HCT116 (cell line): ENCODE data around the gene CHN1. TPM values are rescaled to one million over a fixed set of nuclear protein-coding genes. Genes with fewer than 3 reads are reported as not detected.

Source experiments
- ATAC-seq: fragments of 200-7000 bp; cut with Tn5 transposase; 2 replicates; pipeline ENCODE4 v1.9.1; 2020; ENCODE audit warnings: mild to moderate bottlenecking, moderate library complexity
- BruUV-seq: library from RNA; stranded (reverse); fragments of 400-500 nt; replicated peaks from 2 replicates; lab custom pipeline; 2021; lab: Mats Ljungman, UMichigan
- CTCF ChIA-PET: fragments of 300-600 bp; sonication (Branson Sonifier 250); formaldehyde crosslinking; loops from one replicate; lab custom pipeline; 2021; ENCODE audit warnings: antibody characterized with exemption; lab: Charles Lee
- POLR2A ChIA-PET: fragments of 300-600, 350-600 bp; sonication (Branson Sonifier 250); formaldehyde crosslinking; loops from one replicate; lab custom pipeline; 2021; ENCODE audit warnings: antibody characterized with exemption; lab: Charles Lee
- RAD21 ChIA-PET, 2 experiments: fragments of 300-600 bp; sonication (Branson Sonifier 250); formaldehyde crosslinking; loops; one replicate each; lab custom pipeline; 2023; ENCODE audit warnings: low total read pairs in 2 of 2; ENCODE audit not compliant: uncharacterized antibody in 2 of 2, unreplicated experiment in 2 of 2, low non-redundant PET in 1 of 2; lab: Charles Lee
- DNase-seq: peaks from one replicate; pipeline ENCODE4 v3.0.0-alpha.2; 2010; ENCODE audit warnings: low read depth, low spot score
- H2AFZ ChIP-seq: fragments of 200-600 bp; shearing (Covaris generic), sonication (generic); 2 replicates; pipeline ENCODE4 v1.6.1; 2017; ENCODE audit warnings: low read depth, mixed run types, mixed read lengths, antibody characterized with exemption, low read length; ENCODE audit not compliant: poor library complexity, severe bottlenecking
- H3K27ac ChIP-seq: 2 replicates; pipeline ENCODE4 v1.5.1; 2012; ENCODE audit warnings: low read depth, low read length
- H3K27me3 ChIP-seq: fragments of 200-600 bp; sonication (generic); 2 replicates; pipeline ENCODE4 v1.6.1; 2016; ENCODE audit warnings: mixed run types, low read length, mixed read lengths; ENCODE audit not compliant: insufficient read depth
- H3K36me3 ChIP-seq, 2 experiments: fragments of 200-500 bp in 1 of 2; fragments of 200-600 bp in 1 of 2; sonication (Bioruptor generic) in 1 of 2; sonication (generic) in 1 of 2; 2 replicates each; pipeline versions ENCODE4 v1.5.1 to v1.6.1; 2014 to 2016; ENCODE audit warnings: low read length in 2 of 2, inconsistent platforms in 1 of 2, mixed read lengths in 1 of 2, mixed run types in 1 of 2; ENCODE audit not compliant: insufficient read depth in 2 of 2, control insufficient read depth in 1 of 2
- H3K4me1 ChIP-seq, 2 experiments: fragments of 200-600 bp in 1 of 2; sonication (generic) in 1 of 2; 2 replicates each; pipeline versions ENCODE4 v1.5.1 to v1.6.1; 2012 to 2017; ENCODE audit warnings: low read length in 2 of 2, inconsistent platforms in 1 of 2, mild to moderate bottlenecking in 1 of 2, mixed read lengths in 1 of 2, mixed run types in 1 of 2, moderate library complexity in 1 of 2; ENCODE audit not compliant: insufficient read depth in 2 of 2, control insufficient read depth in 1 of 2
- H3K4me2 ChIP-seq: fragments of 200-600 bp; sonication (generic); 2 replicates; pipeline ENCODE4 v1.6.1; 2017; ENCODE audit warnings: mixed run types, low read length, mixed read lengths
- H3K4me3 ChIP-seq, 2 experiments: fragments of 200-600 bp in 1 of 2; sonication (generic) in 1 of 2; replicated peaks in 1 of 2; 2 replicates each; pipeline ENCODE4 v1.5.1; 2011 to 2016; ENCODE audit warnings: low read length in 2 of 2, control low read depth in 1 of 2, low read depth in 1 of 2, mild to moderate bottlenecking in 1 of 2, mixed read lengths in 1 of 2, mixed run types in 1 of 2
- H3K79me2 ChIP-seq: fragments of 200-600 bp; sonication (generic); 2 replicates; pipeline ENCODE4 v1.6.1; 2017; ENCODE audit warnings: mild to moderate bottlenecking, mixed run types, low read length, moderate library complexity, mixed read lengths; ENCODE audit not compliant: insufficient read depth
- H3K9ac ChIP-seq: fragments of 200-600 bp; sonication (generic); 2 replicates; pipeline ENCODE4 v1.6.1; 2016; ENCODE audit warnings: low read length, mixed read lengths
- H3K9me2 ChIP-seq: fragments of 200-600 bp; sonication (generic), shearing (Covaris generic); 2 replicates; pipeline ENCODE4 v1.6.1; 2017; ENCODE audit warnings: mixed run types, mild to moderate bottlenecking, moderate library complexity; ENCODE audit not compliant: insufficient read depth
- H3K9me3 ChIP-seq, 2 experiments: fragments of 200-500 bp in 1 of 2; fragments of 200-600 bp in 1 of 2; sonication (Bioruptor generic) in 1 of 2; sonication (generic) in 1 of 2; 2 replicates each; pipeline ENCODE4 v1.6.1; 2014 to 2017; ENCODE audit warnings: low read length in 2 of 2, mixed read lengths in 2 of 2, inconsistent platforms in 1 of 2, low read depth in 1 of 2, mild to moderate bottlenecking in 1 of 2, mixed run types in 1 of 2, moderate library complexity in 1 of 2; ENCODE audit not compliant: control insufficient read depth in 1 of 2, insufficient read depth in 1 of 2
- H4K20me1 ChIP-seq: fragments of 200-600 bp; sonication (generic), shearing (Covaris generic); 2 replicates; pipeline ENCODE4 v1.6.1; 2017; ENCODE audit warnings: mixed run types, mild to moderate bottlenecking, moderate library complexity; ENCODE audit not compliant: insufficient read depth
- ATF3 ChIP-seq: IDR thresholded peaks from 2 replicates; pipeline ENCODE4 v1.6.1; 2012
- CEBPB ChIP-seq: IDR thresholded peaks from 2 replicates; pipeline ENCODE4 v1.6.1; 2012; ENCODE audit warnings: low read depth
- CTCF ChIP-seq, 3 experiments: fragments of 200-600 bp in 1 of 3; sonication (generic) in 1 of 3; IDR thresholded peaks in 2 of 3; conservative IDR thresholded peaks in 1 of 3; 2 replicates each; pipeline ENCODE4 v1.5.1; 2012 to 2017; ENCODE audit warnings: low read depth in 2 of 3, low read length in 2 of 3, antibody characterized with exemption in 1 of 3, borderline replicate concordance in 1 of 3, control low read depth in 1 of 3, mild to moderate bottlenecking in 1 of 3, mixed read lengths in 1 of 3, mixed run types in 1 of 3, moderate library complexity in 1 of 3; ENCODE audit not compliant: insufficient read depth in 1 of 3
- EGR1 ChIP-seq: IDR thresholded peaks from 2 replicates; pipeline ENCODE4 v1.6.1; 2012; ENCODE audit warnings: low read depth
- EZH2 ChIP-seq: fragments of 200-600 bp; sonication (generic); IDR thresholded peaks from 2 replicates; pipeline ENCODE4 v1.6.1; 2017; ENCODE audit warnings: antibody characterized with exemption, mixed run types
- FOSL1 ChIP-seq: IDR thresholded peaks from 2 replicates; pipeline ENCODE4 v1.6.1; 2012; ENCODE audit warnings: low read depth
- JUND ChIP-seq: IDR thresholded peaks from 2 replicates; pipeline ENCODE4 v1.6.1; 2012
- MAX ChIP-seq: IDR thresholded peaks from 2 replicates; pipeline ENCODE4 v1.6.1; 2012
- POLR2A ChIP-seq: IDR thresholded peaks from 2 replicates; pipeline ENCODE4 v1.7.0; 2011; ENCODE audit warnings: borderline replicate concordance; ENCODE audit not compliant: insufficient read depth, insufficient read length; ENCODE audit errors: extremely low read depth
- POLR2AphosphoS5 ChIP-seq: IDR thresholded peaks from 2 replicates; pipeline ENCODE4 v1.6.1; 2011; ENCODE audit warnings: mild to moderate bottlenecking, low read depth, low read length, moderate library complexity
- RAD21 ChIP-seq: IDR thresholded peaks from 2 replicates; pipeline ENCODE4 v1.6.1; 2012; ENCODE audit warnings: low read depth, mild to moderate bottlenecking
- REST ChIP-seq: IDR thresholded peaks from 2 replicates; pipeline ENCODE4 v1.6.1; 2012; ENCODE audit warnings: low read depth
- SIN3A ChIP-seq: IDR thresholded peaks from 2 replicates; pipeline ENCODE4 v1.6.1; 2012; ENCODE audit warnings: low read depth
- SP1 ChIP-seq: IDR thresholded peaks from 2 replicates; pipeline ENCODE4 v1.6.1; 2012; ENCODE audit warnings: low read depth
- SRF ChIP-seq: IDR thresholded peaks from 2 replicates; pipeline ENCODE4 v1.6.1; 2012; ENCODE audit warnings: low read depth
- TCF7L2 ChIP-seq: IDR thresholded peaks from 2 replicates; pipeline ENCODE4 v1.7.0; 2011; ENCODE audit warnings: borderline replicate concordance, inconsistent platforms; ENCODE audit not compliant: insufficient read depth, insufficient read length; ENCODE audit errors: extremely low read depth
- YY1 ChIP-seq: IDR thresholded peaks from 2 replicates; pipeline ENCODE4 v1.6.1; 2011; ENCODE audit warnings: low read length, low read depth, moderate library complexity, mild to moderate bottlenecking; ENCODE audit not compliant: insufficient replicate concordance; ENCODE audit errors: extremely low read depth
- ZBTB33 ChIP-seq: IDR thresholded peaks from 2 replicates; pipeline ENCODE4 v1.6.1; 2011; ENCODE audit warnings: mild to moderate bottlenecking, low read length, moderate library complexity; ENCODE audit not compliant: insufficient replicate concordance; ENCODE audit errors: extremely low read depth
- ZFX ChIP-seq: fragments of 450-650 bp; IDR thresholded peaks from 2 replicates; pipeline ENCODE4 v1.6.1; 2017
- ZNF274 ChIP-seq: fragments of 200-500 bp; sonication (Bioruptor generic); IDR thresholded peaks from 2 replicates; pipeline ENCODE4 v1.6.1; 2014; ENCODE audit warnings: mild to moderate bottlenecking, low read depth, low read length, inconsistent platforms
- intact Hi-C: fragments of 100-400 bp; cut with micrococcal nuclease; formaldehyde crosslinking; loops from 2 replicates; pipeline ENCODE4 v1.10.0; 2022
- total RNA-seq: library from RNA; stranded (reverse); gene quantifications from one replicate; pipeline ENCODE4 v1.2.1, GENCODE V29; 2021; ENCODE audit not compliant: unreplicated experiment

Gene CHN1
- total RNA-seq, 1 experiment from 2014 or later: 3.6 TPM

GRCh38 chr2:174959787-174960186, 45.4 kb downstream of the CHN1 start:
- Histone ChIP-seq H4K20me1 (no peaks in the 10 kb centered on the region), H2AFZ (no peak overlapping the region), H3K36me3 (no peaks in the 10 kb centered on the region), H3K9me3 (no peaks in the 10 kb centered on the region)
- DNase-seq (no peak), ATAC-seq (no peak)
- BruUV-seq: no TSS peak
- intact Hi-C loops: no loop called here
- no peak for TF ChIP-seq POLR2A
- no peak for TF ChIP-seq CEBPB
- no peak for TF ChIP-seq REST
- TF ChIP-seq YY1: no peak
- no peak for TF ChIP-seq ZBTB33
- TF ChIP-seq EGR1: no peak
- no peak for TF ChIP-seq ZFX
- no peak for TF ChIP-seq JUND
- no peak for TF ChIP-seq ZNF274
- no peak for TF ChIP-seq SIN3A
- no peak for TF ChIP-seq FOSL1
- no peak for TF ChIP-seq EZH2
- no peak for TF ChIP-seq SP1
- no peak for TF ChIP-seq ATF3
- TF ChIP-seq SRF: no peak
- TF ChIP-seq MAX: no peak
- TF ChIP-seq TCF7L2: no peak
- no peak for TF ChIP-seq CTCF (IDR thresholded peaks at IDR 0.05 in 2 of 3, conservative IDR thresholded peaks at IDR 0.05 in 1 of 3; ENCODE audit: borderline replicate concordance in 1 of 3, insufficient read depth in 1 of 3, low read depth in 2 of 3, low read length in 2 of 3)
- no peak for TF ChIP-seq POLR2AphosphoS5
- no peak for TF ChIP-seq RAD21
- TF ChIP-seq, all 23 proteins: peak for 0
- RAD21 ChIA-PET: no interaction called here
- Histone ChIP-seq H3K27me3 (no peaks in the 10 kb centered on the region), H3K4me3 (no peak overlapping the region), H3K4me2 (no peak overlapping the region), H3K79me2 (no peaks in the 10 kb centered on the region), H3K27ac (no peak overlapping the region), H3K9ac (no peak overlapping the region), H3K9me2 (no peaks in the 10 kb centered on the region), H3K4me1 (no peaks in the 10 kb centered on the region)
- CTCF ChIA-PET: no interaction called here
- POLR2A ChIA-PET: no interaction called here
